ENCODE measurements around the gene ACTR3C.
"Not testable (repeated sequence)": the region's sequence is repeated elsewhere in the genome, so short reads cannot be mapped to it uniquely, and the experiment has no call there.

Gene ACTR3C

GRCh38 chr7:150311711-150312110 lies 11.6 kb downstream of the ACTR3C start:
- DNase-seq = no peak

GRCh38 chr7:150311146-150311545 lies 12.2 kb downstream of the ACTR3C start:
- no peak for DNase-seq

DNA sequence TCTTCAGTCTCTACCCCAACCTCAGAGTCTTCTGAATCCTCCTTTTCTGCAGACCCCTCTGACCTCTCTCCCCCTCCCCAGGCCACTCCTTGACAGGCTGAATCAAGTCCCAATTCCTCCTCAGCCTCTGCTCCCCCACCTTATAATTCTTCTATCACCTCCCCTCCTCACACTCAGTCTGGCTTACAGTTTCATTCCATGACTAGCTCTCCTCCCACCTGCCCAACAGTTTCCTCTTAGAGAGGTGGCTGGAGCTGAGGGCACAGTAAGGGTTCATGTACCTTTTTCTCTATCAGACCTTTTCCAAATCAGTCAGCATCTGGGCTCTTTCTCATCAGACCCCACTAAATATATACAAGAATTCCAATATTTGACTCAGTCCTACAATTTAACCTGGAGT lies 14.8 kb downstream of the ACTR3C start:
- no peak for DNase-seq

GRCh38 chr7:150307904-150308303 lies 15.4 kb downstream of the ACTR3C start:
- no peak for DNase-seq

- DNase-seq = no peak
Measured at GRCh38 chr7:150307129-150307528, 16.2 kb downstream of the ACTR3C start.

DNA sequence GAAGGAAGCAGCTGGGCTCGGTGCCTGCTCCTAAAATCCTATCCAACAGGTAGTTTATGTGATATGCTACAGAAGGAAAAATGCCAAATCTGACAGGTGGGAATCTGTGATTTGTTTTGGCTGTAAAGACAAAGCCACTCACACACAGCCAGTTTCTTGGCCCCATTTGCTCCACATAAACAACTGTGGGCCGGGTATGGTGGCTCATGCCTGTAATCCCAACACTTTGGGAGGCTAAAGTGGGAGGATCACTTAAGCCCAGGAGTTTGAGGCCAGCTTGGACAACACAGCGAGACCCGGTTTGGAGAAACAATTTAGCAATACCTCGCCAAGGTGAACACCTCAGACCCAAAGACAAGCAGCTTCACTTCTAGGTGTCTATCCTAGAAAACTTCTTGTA lies 17.0 kb downstream of the ACTR3C start:
- DNase-seq = not testable (repeated sequence)

DNA sequence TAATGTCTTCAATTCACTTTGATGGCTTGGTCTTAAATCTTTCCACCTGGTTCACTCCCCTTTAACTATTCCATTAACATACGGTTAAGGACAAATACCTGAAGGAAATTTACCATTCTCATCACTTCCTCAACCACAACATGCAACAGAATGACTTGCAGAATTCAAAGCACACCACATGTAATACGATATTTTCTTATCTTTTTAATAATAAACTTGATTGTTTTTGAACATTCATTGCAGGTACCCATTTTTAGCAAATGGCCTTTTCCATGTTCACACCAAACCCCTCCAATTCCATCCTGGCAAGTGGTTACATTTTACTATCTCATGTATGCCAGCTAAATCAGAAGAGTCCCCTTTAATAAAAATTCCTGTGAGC lies 17.5 kb downstream of the ACTR3C start:
- DNase-seq = not testable (repeated sequence)

DNA sequence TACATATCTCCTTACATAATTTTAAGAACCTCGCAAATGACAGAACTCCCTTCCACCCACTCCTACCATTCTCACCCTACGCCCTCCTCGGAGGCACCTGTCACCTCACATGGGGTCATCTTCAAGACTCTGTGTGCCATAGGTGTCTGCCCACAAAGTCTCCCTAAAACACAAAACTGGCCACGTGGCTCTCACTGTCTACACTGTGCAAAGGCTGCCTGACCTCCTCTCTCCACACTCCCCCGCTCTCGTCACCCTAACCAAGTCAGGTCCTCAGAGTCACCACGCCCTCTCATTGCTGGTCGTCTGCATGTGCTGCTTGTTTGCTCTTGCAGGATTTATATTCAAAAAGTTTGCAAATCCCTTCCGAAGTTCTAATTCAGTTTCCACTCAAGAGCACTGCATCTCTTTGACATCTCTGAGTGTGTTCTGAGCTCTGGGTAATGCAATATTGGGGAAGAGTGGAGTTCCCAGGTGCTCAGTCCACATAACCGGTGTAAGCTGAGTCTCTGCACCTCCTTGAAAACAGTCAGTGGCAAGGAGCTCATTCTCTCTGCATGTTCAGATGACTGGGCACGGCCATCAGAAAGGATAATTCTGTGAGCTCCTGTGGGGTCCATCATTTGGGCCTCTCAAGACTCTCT lies 18.0 kb downstream of the ACTR3C start:
- not testable (repeated sequence) for DNase-seq

DNA sequence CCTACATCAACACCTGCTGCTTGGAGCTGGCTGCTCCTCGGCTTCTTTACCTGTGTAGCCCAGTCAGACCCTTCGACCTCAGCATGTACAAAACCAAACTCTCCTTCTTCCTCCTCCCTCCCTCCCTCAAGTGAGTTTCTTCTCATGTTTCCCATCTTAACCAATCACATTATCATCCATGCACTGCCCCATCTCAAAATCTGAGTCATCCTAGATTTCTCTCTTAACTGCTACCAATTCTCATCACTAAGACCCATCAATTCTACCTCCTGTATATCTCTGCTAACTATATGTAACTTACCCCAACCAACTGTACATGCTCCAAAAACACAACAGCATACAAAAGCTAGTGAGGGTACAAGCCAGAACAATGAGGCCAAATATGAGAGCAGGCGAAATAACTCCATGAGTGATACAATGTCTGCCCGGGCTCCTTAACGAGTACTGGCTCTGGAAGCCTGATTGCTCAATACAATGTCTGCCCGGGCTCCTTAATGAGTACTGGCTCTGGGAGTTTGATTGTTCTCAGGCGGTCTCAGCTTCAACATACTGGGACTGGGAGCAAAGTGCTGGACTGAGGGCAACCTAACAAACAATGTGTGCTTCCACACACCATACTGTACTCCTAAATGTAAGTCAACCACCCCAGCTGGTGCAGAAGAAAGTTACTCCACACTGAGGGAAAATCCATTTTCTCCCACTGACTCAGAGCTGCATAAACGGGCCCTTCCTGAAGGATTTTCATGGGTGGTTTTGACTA lies 18.7 kb downstream of the ACTR3C start:
- not testable (repeated sequence) for DNase-seq

DNA sequence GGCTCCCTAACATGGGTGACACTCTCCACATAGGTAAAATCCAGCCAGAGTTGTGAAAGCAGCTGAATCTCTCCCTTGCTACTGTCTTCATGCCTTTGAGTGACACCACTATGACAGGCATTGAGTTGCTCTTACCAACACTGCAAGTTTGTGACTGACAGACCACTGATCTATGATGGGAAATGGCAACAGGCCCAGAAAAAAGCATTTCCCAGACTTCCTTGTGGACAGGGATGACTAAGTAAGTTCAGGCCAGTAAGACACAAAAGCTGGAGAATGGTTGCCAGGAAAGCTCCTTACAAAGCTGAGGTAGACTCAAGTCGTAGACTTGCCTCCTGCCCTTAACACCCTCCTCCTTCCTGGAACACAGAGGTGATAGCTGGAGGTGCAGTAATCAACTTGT lies 20.4 kb downstream of the ACTR3C start:
- peak; percentile 56 for DNase-seq

- DNase-seq = not testable (repeated sequence)
Measured at GRCh38 chr7:150297978-150298377, 25.4 kb downstream of the ACTR3C start.

GRCh38 chr7:150296802-150297201 lies 26.5 kb downstream of the ACTR3C start:
- DNase-seq = not testable (repeated sequence)

DNA sequence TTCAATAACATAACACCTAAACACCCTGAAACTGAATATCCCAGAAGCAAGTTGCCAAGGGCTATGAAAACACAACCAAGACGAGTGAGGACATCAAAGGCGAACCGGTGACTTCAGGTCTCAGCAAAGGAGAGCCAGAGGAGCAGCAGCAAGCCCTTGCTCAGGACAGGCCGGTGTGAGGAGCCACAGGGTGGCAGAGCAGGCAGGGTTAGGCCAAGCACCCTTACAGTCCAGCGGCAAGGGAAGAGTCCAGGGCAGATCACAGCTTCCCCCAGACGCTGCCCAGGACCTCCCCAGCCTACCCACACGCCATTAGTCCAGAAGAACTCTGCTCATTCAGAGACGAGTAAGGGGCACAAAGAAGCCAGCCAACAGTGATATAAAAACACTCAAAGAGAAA lies 27.7 kb downstream of the ACTR3C start:
- DNase-seq = not testable (repeated sequence)

- DNase-seq = not testable (repeated sequence)
Measured at GRCh38 chr7:150295027-150295426, 28.3 kb downstream of the ACTR3C start.

- DNase-seq = not testable (repeated sequence)
Measured at GRCh38 chr7:150290317-150290716, 33.0 kb downstream of the ACTR3C start.

GRCh38 chr7:150288816-150289215 lies 34.5 kb downstream of the ACTR3C start:
- DNase-seq = not testable (repeated sequence)

DNA sequence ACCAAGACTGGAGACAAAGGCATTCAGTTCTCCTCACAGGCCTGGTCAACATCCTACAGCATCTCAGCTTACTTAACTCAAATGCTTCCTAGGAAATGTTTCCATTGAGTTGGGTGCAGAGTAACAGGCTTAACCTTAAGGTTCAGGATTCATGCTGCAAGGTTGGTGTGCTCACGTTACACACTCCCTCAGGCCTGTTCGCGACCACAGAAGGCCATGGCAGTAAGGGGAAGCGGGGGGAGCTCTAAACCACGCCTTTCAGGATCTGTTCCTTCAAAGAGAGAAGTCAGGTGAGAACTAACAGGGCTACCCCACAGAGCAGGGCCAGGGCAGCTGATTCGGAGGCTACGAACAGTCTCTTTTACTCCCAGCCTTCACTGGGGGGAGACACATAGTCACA lies 35.5 kb downstream of the ACTR3C start:
- DNase-seq = not testable (repeated sequence)

- DNase-seq = not testable (repeated sequence)
Measured at GRCh38 chr7:150285849-150286754, 37.2 kb downstream of the ACTR3C start.

DNA sequence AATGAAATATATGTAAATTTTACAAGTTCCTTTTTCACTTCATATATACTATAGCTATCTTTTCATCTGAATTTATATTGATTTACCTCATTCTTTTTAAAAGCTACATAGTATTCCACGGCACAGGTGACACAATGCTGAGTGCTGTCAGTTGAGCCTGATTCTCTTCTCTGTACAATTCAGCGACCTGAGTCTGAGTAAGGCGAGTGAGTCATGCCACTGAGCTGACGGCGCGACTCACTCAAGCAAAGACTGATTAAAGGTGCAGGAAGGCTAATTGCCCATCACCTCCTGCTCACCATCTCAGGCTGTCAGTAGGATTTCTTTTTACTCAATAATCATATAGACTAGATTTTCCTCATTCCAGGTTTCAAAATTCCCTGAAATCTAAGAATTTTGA lies 39.7 kb downstream of the ACTR3C start:
- DNase-seq = not testable (repeated sequence)

- not testable (repeated sequence) for DNase-seq
Measured at GRCh38 chr7:150283111-150283510, 40.2 kb downstream of the ACTR3C start.

DNA sequence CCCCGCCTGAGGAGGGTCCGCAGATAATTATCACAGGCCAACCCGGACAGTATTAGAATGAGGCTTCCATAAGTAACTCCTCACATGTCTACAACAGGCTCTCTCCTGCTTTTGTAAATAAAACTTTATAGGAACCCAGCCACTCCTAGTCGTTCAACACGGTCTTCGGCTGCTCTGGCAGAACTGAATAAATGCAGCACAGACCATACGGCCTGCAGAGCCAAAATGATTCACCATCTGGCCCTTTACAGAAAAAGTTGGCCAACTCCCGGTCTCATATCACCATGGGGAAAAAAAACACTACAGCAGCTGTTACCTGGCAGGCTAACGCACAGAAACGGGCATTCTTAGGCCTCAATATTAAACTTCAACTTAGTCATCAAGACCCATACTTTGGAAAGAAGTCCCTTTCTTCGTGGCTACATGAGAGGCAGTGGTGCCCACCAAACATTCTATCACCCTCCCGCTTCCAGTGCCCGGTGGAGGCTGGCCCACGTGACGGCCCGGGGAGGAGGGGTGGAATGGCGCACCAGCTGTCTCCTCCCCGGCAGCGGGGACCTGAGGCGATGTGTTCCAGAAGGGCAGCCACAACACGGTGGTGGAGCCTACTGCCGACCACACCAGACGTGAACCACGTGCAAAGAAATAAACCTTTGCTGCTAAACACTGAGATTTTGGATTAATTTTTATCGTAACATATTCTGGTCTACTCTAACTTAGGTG lies 41.5 kb downstream of the ACTR3C start:
- not testable (repeated sequence) for DNase-seq

DNA sequence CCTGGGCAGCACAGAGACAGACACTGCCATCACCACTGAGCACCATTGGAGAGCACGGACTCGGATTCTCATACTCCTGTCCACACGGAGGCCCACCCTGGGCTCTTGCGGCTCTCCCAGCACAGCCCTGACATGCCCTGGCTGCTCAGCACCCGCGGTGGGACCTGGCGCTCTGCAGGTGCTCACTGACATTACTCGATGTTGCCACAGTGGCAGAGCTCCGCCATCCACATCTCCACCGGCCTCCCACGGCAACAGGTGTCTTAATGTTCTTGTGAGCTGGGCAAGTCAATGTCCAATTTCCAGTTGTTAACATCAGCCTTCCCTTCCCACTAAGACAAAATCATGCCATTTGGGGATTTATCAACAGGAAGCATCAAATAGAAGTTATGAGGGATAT lies 45.0 kb downstream of the ACTR3C start:
- DNase-seq = not testable (repeated sequence)
